ENCODE measurements around the gene BRPF3. TPM values are rescaled to one million over a fixed set of nuclear protein-coding genes. Genes with fewer than 3 reads are reported as not detected.
A peak's percentile ranks its signal among the peaks of the same experiment; 100 is the strongest.

The BRPF3 gene
- total RNA-seq, 2 experiments from 2014 or later, result 15.3 to 15.9 TPM

GRCh38 chr6:36241728-36242127, 45.2 kb downstream of the BRPF3 start:
- H3K4me3 Mint-ChIP-seq, result no peak overlapping the region
- no peak overlapping the region for H3K27ac Mint-ChIP-seq
- H3K9me3 Mint-ChIP-seq, result no peaks in the 10 kb centered on the region
- H3K27me3 Mint-ChIP-seq (ENCODE audit: low read depth), result peaks cover 3% of the 10 kb centered on the region
- peak; percentile 17 for DNase-seq
- intact Hi-C loops (cut with micrococcal nuclease), result no loop called here
- CTCF ChIA-PET, result interaction anchor here (0.7 kb wide), 1 partner anchor 99 kb away, joined by 3 read pairs; no protein-coding TSS in a partner anchor
- H3K36me3 Mint-ChIP-seq (ENCODE audit: low read depth), result no peaks in the 10 kb centered on the region
- peaks cover 12% of the 10 kb centered on the region for H3K4me1 Mint-ChIP-seq (ENCODE audit: low read depth)

- no peak overlapping the region for H3K4me3 Mint-ChIP-seq
Observed at GRCh38 chr6:36242161-36242560, 45.6 kb downstream of the BRPF3 start.

GRCh38 chr6:36242626-36243025, 46.1 kb downstream of the BRPF3 start:
- H3K9me3 Mint-ChIP-seq, result no peaks in the 10 kb centered on the region
- no peaks in the 10 kb centered on the region for H3K36me3 Mint-ChIP-seq (ENCODE audit: low read depth)
- DNase-seq, result no peak
- intact Hi-C loops (cut with micrococcal nuclease), result no loop called here
- peaks cover 12% of the 10 kb centered on the region for H3K4me1 Mint-ChIP-seq (ENCODE audit: low read depth)
- no peak overlapping the region for H3K4me3 Mint-ChIP-seq
- H3K27me3 Mint-ChIP-seq (ENCODE audit: low read depth), result peaks cover 3% of the 10 kb centered on the region
- no peak overlapping the region for H3K27ac Mint-ChIP-seq
- CTCF ChIA-PET, result interaction anchor here (0.6 kb wide), 2 partner anchors 305 to 390 kb away, joined by 4 to 5 read pairs; no protein-coding TSS in a partner anchor

More at GRCh38 chr6:36242161-36242560, 45.6 kb downstream of the BRPF3 start:
- DNase-seq, result no peak
- Mint-ChIP-seq H3K36me3 (ENCODE audit: low read depth) (no peaks in the 10 kb centered on the region), H3K9me3 (no peaks in the 10 kb centered on the region), H3K4me1 (ENCODE audit: low read depth) (peaks cover 12% of the 10 kb centered on the region), H3K27me3 (ENCODE audit: low read depth) (peaks cover 3% of the 10 kb centered on the region), H3K27ac (no peak overlapping the region)
- intact Hi-C loops (cut with micrococcal nuclease), result no loop called here
- CTCF ChIA-PET, result no interaction called here

- H3K4me1 Mint-ChIP-seq (ENCODE audit: low read depth), result peaks cover 12% of the 10 kb centered on the region
- no peaks in the 10 kb centered on the region for H3K36me3 Mint-ChIP-seq (ENCODE audit: low read depth)
- CTCF ChIA-PET, result interaction anchor here (0.7 to 1.3 kb wide), 3 partner anchors 58 to 280 kb away, joined by 3 read pairs; partner anchors contain the start of gene MAPK14
- H3K27me3 Mint-ChIP-seq (ENCODE audit: low read depth), result peaks cover 3% of the 10 kb centered on the region
- intact Hi-C loops (cut with micrococcal nuclease), result no loop called here
- DNase-seq, result no peak
- no peaks in the 10 kb centered on the region for H3K9me3 Mint-ChIP-seq
- H3K4me3 Mint-ChIP-seq, result no peak overlapping the region
- H3K27ac Mint-ChIP-seq, result no peak overlapping the region
Observed at GRCh38 chr6:36243562-36244212, 47.1 kb downstream of the BRPF3 start.

- Mint-ChIP-seq H3K9me3 (no peaks in the 10 kb centered on the region), H3K4me3 (no peak overlapping the region)
- CTCF ChIA-PET, result interaction anchor here (0.7 to 1.5 kb wide), 6 partner anchors 8 to 245 kb away, joined by 3 to 5 read pairs (median 3); partner anchors contain the start of gene MAPK14
Observed at GRCh38 chr6:36244641-36245280, 48.2 kb downstream of the BRPF3 start.

GRCh38 chr6:36245572-36246061, 49.1 kb downstream of the BRPF3 start:
- H3K9me3 Mint-ChIP-seq, result no peaks in the 10 kb centered on the region
- intact Hi-C loops (cut with micrococcal nuclease), result no loop called here
- H3K27ac Mint-ChIP-seq, result no peak overlapping the region
- H3K4me3 Mint-ChIP-seq, result no peak overlapping the region
- peaks cover 12% of the 10 kb centered on the region for H3K4me1 Mint-ChIP-seq (ENCODE audit: low read depth)
- DNase-seq, result peak; percentile 28
- no peaks in the 10 kb centered on the region for H3K36me3 Mint-ChIP-seq (ENCODE audit: low read depth)
- CTCF ChIA-PET, result interaction anchor here (0.6 to 1.5 kb wide), 7 partner anchors 9 to 246 kb away, joined by 3 to 5 read pairs (median 3); no protein-coding TSS in a partner anchor
- H3K27me3 Mint-ChIP-seq (ENCODE audit: low read depth), result peaks cover 3% of the 10 kb centered on the region

More at GRCh38 chr6:36244641-36245280, 48.2 kb downstream of the BRPF3 start:
- no peaks in the 10 kb centered on the region for H3K36me3 Mint-ChIP-seq (ENCODE audit: low read depth)
- H3K4me1 Mint-ChIP-seq (ENCODE audit: low read depth), result peaks cover 12% of the 10 kb centered on the region
- DNase-seq, result no peak
- intact Hi-C loops (cut with micrococcal nuclease), result no loop called here
- H3K27me3 Mint-ChIP-seq (ENCODE audit: low read depth), result peaks cover 3% of the 10 kb centered on the region
- H3K27ac Mint-ChIP-seq, result no peak overlapping the region

- H3K4me3 Mint-ChIP-seq, result no peak overlapping the region
- H3K36me3 Mint-ChIP-seq (ENCODE audit: low read depth), result no peaks in the 10 kb centered on the region
- CTCF ChIA-PET, result interaction anchor here (0.7 to 1.5 kb wide), 2 partner anchors 112 to 192 kb away, joined by 3 read pairs; no protein-coding TSS in a partner anchor
- no peaks in the 10 kb centered on the region for H3K9me3 Mint-ChIP-seq
- peaks cover 7% of the 10 kb centered on the region for H3K4me1 Mint-ChIP-seq (ENCODE audit: low read depth)
- peaks cover 3% of the 10 kb centered on the region for H3K27me3 Mint-ChIP-seq (ENCODE audit: low read depth)
- H3K27ac Mint-ChIP-seq, result no peak overlapping the region
- intact Hi-C loops (cut with micrococcal nuclease), result no loop called here
- no peak for DNase-seq
Observed at GRCh38 chr6:36246506-36247268, 50.1 kb downstream of the BRPF3 start.

- CTCF ChIA-PET, result no interaction called here
- DNase-seq, result no peak
- Mint-ChIP-seq H3K9me3 (no peaks in the 10 kb centered on the region), H3K36me3 (ENCODE audit: low read depth) (no peaks in the 10 kb centered on the region), H3K27ac (no peak overlapping the region), H3K4me3 (no peak overlapping the region), H3K4me1 (ENCODE audit: low read depth) (no peaks in the 10 kb centered on the region), H3K27me3 (ENCODE audit: low read depth) (no peaks in the 10 kb centered on the region)
- intact Hi-C loops (cut with micrococcal nuclease), result no loop called here
Observed at GRCh38 chr6:36247693-36248092, 51.1 kb downstream of the BRPF3 start.

- DNase-seq, result no peak
- H3K4me1 Mint-ChIP-seq (ENCODE audit: low read depth), result no peaks in the 10 kb centered on the region
Observed at GRCh38 chr6:36248980-36249379, 52.4 kb downstream of the BRPF3 start.

GRCh38 chr6:36249536-36249935, 53.0 kb downstream of the BRPF3 start:
- CTCF ChIA-PET, result no interaction called here
- no peaks in the 10 kb centered on the region for H3K9me3 Mint-ChIP-seq
- no peaks in the 10 kb centered on the region for H3K36me3 Mint-ChIP-seq (ENCODE audit: low read depth)
- no peak for DNase-seq
- intact Hi-C loops (cut with micrococcal nuclease), result no loop called here
- no peaks in the 10 kb centered on the region for H3K27me3 Mint-ChIP-seq (ENCODE audit: low read depth)
- no peak overlapping the region for H3K27ac Mint-ChIP-seq
- no peak overlapping the region for H3K4me3 Mint-ChIP-seq
- H3K4me1 Mint-ChIP-seq (ENCODE audit: low read depth), result no peaks in the 10 kb centered on the region

More at GRCh38 chr6:36248980-36249379, 52.4 kb downstream of the BRPF3 start:
- Mint-ChIP-seq H3K27ac (no peak overlapping the region), H3K4me3 (no peak overlapping the region), H3K36me3 (ENCODE audit: low read depth) (no peaks in the 10 kb centered on the region), H3K27me3 (ENCODE audit: low read depth) (no peaks in the 10 kb centered on the region), H3K9me3 (no peaks in the 10 kb centered on the region)
- intact Hi-C loops (cut with micrococcal nuclease), result no loop called here
- CTCF ChIA-PET, result no interaction called here

GRCh38 chr6:36252005-36252404, 55.5 kb downstream of the BRPF3 start:
- Mint-ChIP-seq H3K9me3 (peaks cover 4% of the 10 kb centered on the region), H3K4me1 (ENCODE audit: low read depth) (no peaks in the 10 kb centered on the region), H3K27ac (no peak overlapping the region), H3K36me3 (ENCODE audit: low read depth) (no peaks in the 10 kb centered on the region), H3K4me3 (no peak overlapping the region), H3K27me3 (ENCODE audit: low read depth) (no peaks in the 10 kb centered on the region)
- DNase-seq, result no peak
- CTCF ChIA-PET, result interaction anchor here (1.5 to 1.6 kb wide), 2 partner anchors 89 to 102 kb away, joined by 3 to 4 read pairs; no protein-coding TSS in a partner anchor
- intact Hi-C loops (cut with micrococcal nuclease), result no loop called here

GRCh38 chr6:36263390-36264000, 67.0 kb downstream of the BRPF3 start:
- H3K27me3 Mint-ChIP-seq (ENCODE audit: low read depth), result no peaks in the 10 kb centered on the region
- H3K27ac Mint-ChIP-seq, result no peak overlapping the region
- no peaks in the 10 kb centered on the region for H3K4me1 Mint-ChIP-seq (ENCODE audit: low read depth)
- intact Hi-C loops (cut with micrococcal nuclease), result no loop called here
- H3K36me3 Mint-ChIP-seq (ENCODE audit: low read depth), result no peaks in the 10 kb centered on the region
- CTCF ChIA-PET, result no interaction called here
- H3K9me3 Mint-ChIP-seq, result no peaks in the 10 kb centered on the region
- H3K4me3 Mint-ChIP-seq, result no peak overlapping the region
- no peak for DNase-seq
